ENCODE measurements around the gene AGTRAP.

AGTRAP gene

DNA sequence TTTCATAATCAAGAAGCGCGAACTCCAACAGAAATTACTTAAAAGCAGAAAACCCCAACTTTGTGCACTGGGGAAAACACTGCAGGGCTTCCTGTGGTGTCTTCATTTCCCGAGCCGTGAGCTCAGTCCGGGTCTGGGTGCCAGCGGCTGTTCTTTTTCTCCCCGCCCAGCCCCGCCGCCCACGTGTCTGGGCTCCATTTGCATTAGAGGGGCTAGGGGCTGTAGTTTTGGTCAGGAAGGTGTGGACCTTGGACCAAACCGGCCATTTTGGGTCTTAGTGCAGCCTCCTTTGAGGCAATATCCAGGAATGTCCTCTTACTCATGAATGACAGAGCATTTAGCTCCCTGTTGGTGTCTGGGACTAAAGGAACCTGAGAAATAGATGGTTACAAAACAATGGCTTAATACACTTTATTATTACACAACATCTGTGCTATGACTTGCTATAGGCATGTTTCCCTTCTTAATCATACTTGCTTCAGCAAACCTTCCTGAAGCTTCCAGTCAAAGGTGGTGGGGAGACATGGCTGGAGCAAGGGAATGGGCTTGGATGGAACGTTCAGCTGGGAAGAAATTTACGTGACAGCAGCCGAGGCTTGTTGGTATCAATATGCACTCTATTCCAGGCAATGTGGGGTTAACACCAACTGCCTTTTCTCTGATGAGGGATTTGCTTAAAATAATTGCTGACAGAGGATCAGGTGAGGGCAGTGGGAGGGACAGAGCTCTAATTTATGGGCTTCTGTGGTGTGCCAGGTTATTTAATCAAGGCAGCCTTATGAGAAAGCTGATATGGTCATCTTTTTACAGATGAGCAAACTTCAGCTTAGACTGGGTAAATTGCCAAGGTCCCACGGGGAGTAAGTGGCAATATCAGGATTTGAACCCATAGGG is 1.1 kb downstream of the AGTRAP start:
- DNase-seq, result peak; percentile 69

GRCh38 chr1:11738096-11738495 is 2.2 kb downstream of the AGTRAP start:
- no peak for DNase-seq

DNA sequence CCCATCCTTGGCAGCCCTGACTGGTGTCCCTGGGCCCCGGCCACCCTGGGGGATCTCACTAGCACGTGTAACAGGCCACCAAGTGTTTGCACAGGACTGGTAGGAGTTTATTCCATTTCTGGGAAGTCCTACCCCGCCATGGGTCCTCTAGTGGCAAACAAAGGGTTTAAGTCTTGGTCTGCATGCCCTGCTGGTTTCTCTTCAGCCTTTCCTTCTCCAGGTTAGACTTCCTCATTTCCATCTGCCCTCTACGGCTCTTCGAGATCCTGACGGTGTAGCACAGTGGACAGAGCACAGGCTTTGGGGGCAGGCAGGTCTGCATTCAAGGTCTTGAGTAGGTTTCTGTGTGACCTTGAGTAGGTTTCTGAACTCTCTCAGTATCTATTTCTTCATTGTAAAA is 2.8 kb downstream of the AGTRAP start:
- DNase-seq, result no peak

- peak; percentile 82 for DNase-seq
Measured at GRCh38 chr1:11740258-11741192, 4.6 kb downstream of the AGTRAP start.

DNA sequence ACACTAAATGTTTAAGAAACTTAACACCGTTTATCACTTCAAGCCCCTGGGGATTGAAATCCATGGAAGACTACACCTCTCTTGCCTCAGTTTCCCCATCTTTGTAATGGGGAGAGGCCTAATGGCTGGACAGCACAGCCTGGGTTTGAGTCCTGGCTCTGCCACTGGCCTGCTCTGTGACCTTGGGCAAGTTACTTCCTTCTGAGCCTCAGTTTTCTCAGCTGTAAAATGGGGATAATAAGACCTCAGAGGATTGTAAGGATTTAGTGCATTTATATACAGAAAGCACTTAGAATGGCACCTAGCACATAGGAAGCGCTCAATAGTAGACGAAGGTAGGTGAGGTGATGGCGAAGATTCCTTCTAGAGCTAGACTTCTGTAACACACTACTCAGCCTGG is 5.5 kb downstream of the AGTRAP start:
- no peak for DNase-seq

DNA sequence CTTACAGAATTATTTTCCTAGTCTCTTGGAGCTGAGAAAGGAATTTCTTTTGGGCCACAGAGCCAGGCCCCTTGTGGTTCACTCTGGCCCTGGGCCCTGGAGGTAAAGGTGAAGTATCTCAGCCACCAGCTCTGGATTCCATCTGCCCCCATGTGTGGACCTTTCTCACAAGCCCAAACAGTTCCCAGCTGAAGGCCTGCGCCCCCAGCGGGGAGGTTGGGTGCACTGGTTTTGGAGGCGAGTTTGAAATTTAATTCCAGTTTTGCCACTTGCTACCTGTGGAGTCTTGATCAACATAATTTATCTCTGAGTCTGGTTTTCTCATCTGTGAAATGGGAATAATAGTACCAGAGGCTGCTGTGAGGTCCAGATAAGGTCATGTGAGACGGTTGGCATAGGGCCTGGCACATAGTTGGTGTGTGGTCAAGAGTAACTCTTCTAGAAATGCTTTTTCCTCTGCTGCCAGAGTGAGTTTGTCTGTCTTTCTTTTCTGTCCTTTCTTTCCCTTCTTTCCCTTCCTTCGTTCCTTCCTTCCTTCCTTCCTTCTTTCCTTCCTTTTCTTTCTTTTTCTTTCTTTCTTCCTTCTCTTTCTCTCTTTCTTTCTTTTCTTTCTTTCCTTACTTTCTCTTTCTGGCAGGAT is 6.1 kb downstream of the AGTRAP start:
- DNase-seq, result no peak

- no peak for DNase-seq
Measured at GRCh38 chr1:11744287-11744686, 8.4 kb downstream of the AGTRAP start.

DNA sequence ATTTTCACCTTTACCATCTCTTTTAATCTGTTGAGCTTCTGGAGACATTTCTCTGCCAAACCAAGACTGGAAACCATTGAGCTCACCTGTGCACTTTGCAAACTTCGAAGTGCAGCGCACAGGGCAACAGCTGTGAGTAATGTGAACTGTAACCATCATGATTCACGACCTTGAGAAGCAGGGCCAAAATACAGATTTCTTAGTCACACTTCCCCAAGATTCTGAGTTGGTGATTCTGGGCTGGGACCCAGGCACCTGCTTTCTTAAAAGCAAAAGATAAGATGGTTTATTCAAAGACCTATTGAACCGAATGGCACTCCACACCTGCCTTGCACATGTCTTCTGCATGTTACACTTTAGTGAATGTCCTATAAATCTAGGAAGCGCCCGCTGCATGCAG is 10.2 kb downstream of the AGTRAP start:
- no peak for DNase-seq

DNA sequence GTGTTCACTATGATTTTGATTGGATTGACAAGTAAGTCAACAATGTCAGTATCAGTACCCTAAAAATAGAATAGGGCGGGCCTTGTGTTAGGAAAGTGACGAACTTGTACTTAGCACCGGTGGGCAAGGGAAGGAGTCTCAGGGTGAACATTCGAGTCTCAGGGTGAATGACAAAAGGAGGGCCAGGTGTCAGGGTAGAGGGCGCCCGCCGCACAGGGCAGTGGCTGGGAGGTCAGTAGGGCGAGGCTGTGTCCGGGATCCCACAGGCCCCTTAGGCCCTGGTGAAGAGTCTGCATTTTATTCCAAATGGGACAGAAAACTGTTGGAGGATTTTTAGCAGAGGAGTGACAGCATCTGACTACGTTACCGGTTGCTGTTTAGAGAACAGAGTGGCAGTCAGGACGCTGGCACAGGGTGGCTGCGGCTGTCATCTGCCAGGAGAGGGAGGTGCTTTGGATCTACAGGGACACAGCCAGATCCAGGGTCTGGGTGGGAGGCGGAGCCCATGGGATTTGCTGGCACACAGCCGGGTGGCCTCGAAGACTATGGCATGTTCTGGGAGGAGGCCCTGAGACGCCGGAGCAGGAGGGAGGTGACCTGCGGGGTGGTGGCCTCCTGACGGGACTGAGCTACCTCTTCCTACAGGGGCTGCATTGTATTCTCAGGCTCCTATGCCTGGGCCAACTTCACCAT is 11.0 kb downstream of the AGTRAP start:
- DNase-seq, result no peak

- no peak for DNase-seq
Measured at GRCh38 chr1:11748294-11749202, 12.6 kb downstream of the AGTRAP start.

- peak; percentile 90 for DNase-seq
Measured at GRCh38 chr1:11749203-11749689, 13.3 kb downstream of the AGTRAP start.

- no peak for DNase-seq
Measured at GRCh38 chr1:11749996-11750395, 14.1 kb downstream of the AGTRAP start.

DNA sequence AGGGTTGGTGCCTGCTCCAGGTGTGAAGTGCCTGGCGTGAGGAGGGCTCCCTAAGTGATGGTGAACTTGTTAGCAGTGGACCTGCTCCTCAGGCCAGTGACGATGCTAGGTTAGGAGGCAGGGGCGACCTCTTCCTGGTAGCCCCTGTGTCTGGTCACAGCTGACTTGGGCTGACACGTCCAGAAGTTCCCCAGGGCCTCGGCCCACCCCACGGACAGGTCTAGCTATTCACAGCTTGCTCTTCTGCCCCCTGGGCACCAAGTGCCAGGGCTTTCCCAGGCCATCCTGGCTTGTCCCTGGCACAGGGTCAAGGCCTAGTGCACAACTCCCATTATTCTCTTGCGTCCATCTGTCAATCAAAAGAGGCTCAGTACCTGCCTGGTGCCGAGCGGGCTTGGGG is 15.2 kb downstream of the AGTRAP start:
- no peak for DNase-seq

GRCh38 chr1:11752359-11753088 is 16.6 kb downstream of the AGTRAP start:
- DNase-seq, result no peak

GRCh38 chr1:11753555-11754208 is 17.7 kb downstream of the AGTRAP start:
- DNase-seq, result no peak

DNA sequence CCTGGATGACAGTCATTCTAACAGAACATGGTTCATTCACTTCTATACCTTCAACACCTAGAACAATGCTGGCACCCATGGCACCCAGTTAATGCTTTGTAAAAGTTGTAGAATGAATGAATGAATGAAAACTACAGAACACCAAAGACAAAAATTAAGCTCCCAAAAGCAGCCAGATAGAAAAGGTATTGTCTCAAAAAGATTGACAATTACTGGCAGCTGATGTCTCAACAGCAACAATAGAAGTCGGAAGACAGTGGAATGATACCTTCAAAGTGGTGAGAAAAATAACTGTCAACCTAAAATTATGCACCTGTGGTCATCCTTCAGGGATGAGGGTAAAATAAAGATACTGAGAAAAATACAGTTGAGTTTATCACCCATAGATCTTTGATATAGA is 21.1 kb downstream of the AGTRAP start:
- no peak for DNase-seq

- no peak for DNase-seq
Measured at GRCh38 chr1:11759791-11760190, 23.9 kb downstream of the AGTRAP start.

DNA sequence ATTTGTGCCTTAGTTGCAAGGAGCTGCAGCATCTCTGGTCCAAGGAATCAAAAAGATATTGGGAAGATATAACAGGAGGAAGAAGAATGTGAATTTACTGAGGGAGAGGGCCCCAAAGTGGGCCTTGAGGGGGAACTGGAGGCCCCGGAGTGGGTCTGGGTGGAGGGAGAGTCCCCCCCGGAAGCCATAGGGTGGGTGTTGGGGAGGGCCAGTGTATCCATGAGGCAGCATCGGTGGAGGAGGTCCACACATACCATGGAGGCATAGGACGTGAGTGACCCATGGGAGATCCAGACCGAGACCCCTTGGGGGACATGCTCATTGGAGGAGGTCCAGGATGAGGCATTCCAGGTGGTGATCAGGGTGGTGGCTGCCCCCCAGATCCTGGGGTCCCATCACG is 25.3 kb downstream of the AGTRAP start:
- DNase-seq, result no peak

DNA sequence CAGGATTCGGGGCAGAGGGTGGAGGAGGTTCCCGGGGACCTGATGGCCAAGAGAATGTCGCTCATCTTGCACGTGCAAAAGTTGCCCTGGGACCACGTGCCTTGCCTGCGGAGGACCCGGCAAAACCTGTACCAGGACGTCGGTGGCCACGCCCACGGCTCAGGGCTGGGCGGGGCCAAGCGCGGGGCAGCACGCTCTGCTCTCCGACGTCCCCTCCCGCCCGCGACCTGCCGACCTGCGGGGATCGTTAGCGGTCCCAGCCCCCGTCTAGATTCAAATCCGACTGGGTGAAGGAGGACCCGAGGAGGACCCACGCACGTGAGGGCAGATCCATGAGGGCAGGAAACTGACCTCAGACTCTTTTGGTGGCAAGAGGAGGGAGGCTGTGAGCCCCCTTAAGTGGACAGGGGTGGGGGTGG is 26.1 kb downstream of the AGTRAP start, which contains the start of gene C1orf167:
C1orf167 (plus strand) TSS at position 206 of the 419 bp plus-strand sequence. CDS start 2,208 bp downstream, outside the sequence.
- no peak for DNase-seq

DNA sequence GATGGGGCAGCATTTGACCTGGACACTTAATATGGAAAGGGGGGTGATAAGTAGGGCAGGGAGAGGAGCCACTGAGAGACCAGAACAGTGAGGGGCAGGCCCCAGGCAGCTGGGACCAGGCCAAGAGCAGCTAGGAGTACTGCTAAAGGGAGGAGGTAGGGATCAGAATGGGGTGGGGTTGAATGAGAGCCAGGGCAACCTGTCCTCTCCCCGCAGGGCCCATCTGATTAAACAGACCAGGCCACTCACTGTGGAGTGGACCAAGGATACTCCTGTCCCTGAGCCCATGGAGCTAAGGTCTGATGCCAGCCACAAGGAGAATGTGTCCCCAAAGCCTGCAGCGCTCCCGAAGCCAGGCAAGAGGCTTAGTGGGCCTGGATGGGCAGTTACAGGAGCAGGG is 28.2 kb downstream of the AGTRAP start:
- no peak for DNase-seq
